ENCODE data around the gene CNPY1.

GRCh38 chr7:155494551-155494950 lies 51.8 kb downstream of the CNPY1 start:
- TF ChIP-seq CTCF (IDR thresholded peaks at IDR 0.05) (no peak), POLR2AphosphoS5 (IDR thresholded peaks at IDR 0.05) (no peak)

Measured in stomach (tissue), 4 donors.